Naive thymus-derived CD4-positive, alpha-beta T cell (primary cell): ENCODE results near the gene FOXO3. TPM values are rescaled to one million over a fixed set of nuclear protein-coding genes. Genes with fewer than 3 reads are reported as not detected.
A peak's percentile ranks its signal among the peaks of the same experiment; 100 is the strongest.
"Not testable (repeated sequence)": the region's sequence is repeated elsewhere in the genome, so short reads cannot be mapped to it uniquely, and the experiment has no call there.

Experiments used
- ATAC-seq: fragments of 150-1000 bp; cut with Tn5 transposase; 2 replicates; pipeline ENCODE4 v1.10.0; 2021; ENCODE audit warnings: mild to moderate bottlenecking, moderate library complexity
- CTCF ChIA-PET: fragments of 350-600 bp; sonication (Branson Sonifier 250); formaldehyde crosslinking; loops from one replicate; lab custom pipeline; 2021; ENCODE audit warnings: antibody characterized with exemption; lab: Charles Lee
- POLR2A ChIA-PET: fragments of 350-600 bp; sonication (Branson Sonifier 250); formaldehyde crosslinking; loops from one replicate; lab custom pipeline; 2021; ENCODE audit warnings: antibody characterized with exemption, inconsistent platforms; lab: Charles Lee
- DNase-seq, 9 donors: peaks; one replicate each; pipeline versions ENCODE4 v3.0.0 to v3.0.0-alpha.2; 2020 to 2022; ENCODE audit warnings: mixed read lengths in 1 of 9
- H3K27ac ChIP-seq: one replicate; pipeline ENCODE4 v1.7.0; 2013; ENCODE audit warnings: mild to moderate bottlenecking, low read depth, low read length, moderate library complexity
- H3K27me3 ChIP-seq, 2 donors: one replicate each; pipeline ENCODE4 v1.7.0; 2013; ENCODE audit warnings: low read length in 2 of 2, mild to moderate bottlenecking in 2 of 2, moderate library complexity in 2 of 2; ENCODE audit not compliant: control insufficient read depth in 2 of 2, insufficient read depth in 2 of 2
- H3K36me3 ChIP-seq, 3 experiments: 1 replicate in 2 of 3; 2 replicates in 1 of 3; pipeline ENCODE4 v1.7.0; 2013; ENCODE audit warnings: low read length in 3 of 3, mild to moderate bottlenecking in 3 of 3, moderate library complexity in 1 of 3; ENCODE audit not compliant: insufficient read depth in 3 of 3, control insufficient read depth in 2 of 3
- H3K4me1 ChIP-seq, 2 donors: one replicate each; pipeline ENCODE4 v1.7.0; 2013; ENCODE audit warnings: low read length in 2 of 2, mild to moderate bottlenecking in 2 of 2, moderate library complexity in 1 of 2; ENCODE audit not compliant: control insufficient read depth in 2 of 2, insufficient read depth in 2 of 2
- H3K4me3 ChIP-seq: 2 replicates; pipeline ENCODE4 v1.7.0; 2013; ENCODE audit warnings: mild to moderate bottlenecking, low read length
- H3K9me3 ChIP-seq, 3 experiments: 1 replicate in 2 of 3; 2 replicates in 1 of 3; pipeline ENCODE4 v1.7.0; 2013; ENCODE audit warnings: low read length in 3 of 3; ENCODE audit not compliant: control insufficient read depth in 2 of 3
- H3K27ac Mint-ChIP-seq, 9 donors: one replicate each; pipeline ENCODE4 v1.8.0; 2020 to 2022; ENCODE audit warnings: mixed read lengths in 9 of 9, mild to moderate bottlenecking in 8 of 9, moderate library complexity in 5 of 9, inconsistent platforms in 2 of 9
- H3K27me3 Mint-ChIP-seq, 5 donors: one replicate each; pipeline ENCODE4 v1.8.0; 2021 to 2022; ENCODE audit warnings: mixed read lengths in 5 of 5, mild to moderate bottlenecking in 1 of 5
- H3K36me3 Mint-ChIP-seq, 5 donors: one replicate each; pipeline ENCODE4 v1.8.0; 2020 to 2022; ENCODE audit warnings: mixed read lengths in 5 of 5, mild to moderate bottlenecking in 3 of 5, inconsistent platforms in 1 of 5
- H3K4me1 Mint-ChIP-seq, 7 donors: one replicate each; pipeline ENCODE4 v1.8.0; 2020 to 2022; ENCODE audit warnings: mixed read lengths in 7 of 7, mild to moderate bottlenecking in 3 of 7, inconsistent platforms in 1 of 7
- H3K4me3 Mint-ChIP-seq, 10 donors: one replicate each; pipeline ENCODE4 v1.8.0; 2020 to 2022; ENCODE audit warnings: mild to moderate bottlenecking in 10 of 10, mixed read lengths in 10 of 10, moderate library complexity in 6 of 10, inconsistent platforms in 2 of 10
- H3K9me3 Mint-ChIP-seq, 11 donors: one replicate each; pipeline ENCODE4 v1.8.0; 2020 to 2022; ENCODE audit warnings: mixed read lengths in 11 of 11, mild to moderate bottlenecking in 4 of 11, inconsistent platforms in 1 of 11, moderate library complexity in 1 of 11
- intact Hi-C, 2 donors: fragments of 100-400 bp; cut with micrococcal nuclease; formaldehyde crosslinking; loops; one replicate each; pipeline ENCODE4 v1.15.1; 2023
- polyA plus RNA-seq, 2 donors: library from polyadenylated mRNA; unstranded; fragments of 300-500 nt; fragmentation: Illumina TruSeq; gene quantifications; one replicate each; pipeline ENCODE4 v1.2.3, GENCODE V29; 2021
- total RNA-seq, 6 experiments: library from RNA in 5 of 6; stranded (reverse) in 5 of 6; gene quantifications; 1 replicate in 5 of 6; 2 replicates in 1 of 6; pipeline ENCODE4 v1.2.3 and lab custom pipeline; 2021 to 2026

Gene FOXO3
- total and polyA plus RNA-seq, 7 experiments from 2014 or later, result 11.6 to 39.5 (median 20.5) TPM

GRCh38 chr6:108675226-108676200 is 114.8 kb downstream of the FOXO3 start:
- no peak overlapping the region for H3K4me3 Mint-ChIP-seq
- H3K27ac Mint-ChIP-seq, result peak overlapping the region in 1 of 9 donors; percentile 52
- Histone ChIP-seq H3K27ac (no peak overlapping the region), H3K4me3 (no peak overlapping the region), H3K27me3 (no peaks in the 10 kb centered on the region), H3K36me3 (peaks cover 0 to 7% (median 0%) of the 10 kb centered on the region in 3 experiments), H3K9me3 (no peaks in the 10 kb centered on the region), H3K4me1 (no peaks in the 10 kb centered on the region)
- peaks cover 10 to 45% (median 28%) of the 10 kb centered on the region in 7 donors for H3K4me1 Mint-ChIP-seq
- ATAC-seq (no peak), DNase-seq (no peak)
- intact Hi-C loops, result no loop called here
- ChIA-PET POLR2A (no interaction called here), CTCF (no interaction called here)
- H3K27me3 Mint-ChIP-seq, result peaks cover 0 to 2% (median 0%) of the 10 kb centered on the region in 5 donors
- H3K36me3 Mint-ChIP-seq, result peaks cover 0 to 19% (median 3%) of the 10 kb centered on the region in 5 donors
- no peaks in the 10 kb centered on the region for H3K9me3 Mint-ChIP-seq

GRCh38 chr6:108676555-108676954 is 115.8 kb downstream of the FOXO3 start:
- Mint-ChIP-seq H3K9me3 (no peaks in the 10 kb centered on the region), H3K4me3 (no peak overlapping the region), H3K36me3 (peaks cover 0 to 22% (median 5%) of the 10 kb centered on the region in 5 donors), H3K27ac (peak overlapping the region in 3 of 9 donors; percentile 14 to 31 (median 16)), H3K27me3 (peaks cover 0 to 2% (median 0%) of the 10 kb centered on the region in 5 donors), H3K4me1 (peaks cover 10 to 38% (median 28%) of the 10 kb centered on the region in 7 donors)
- Histone ChIP-seq H3K27me3 (no peaks in the 10 kb centered on the region), H3K4me3 (no peak overlapping the region), H3K9me3 (no peaks in the 10 kb centered on the region), H3K4me1 (no peaks in the 10 kb centered on the region), H3K36me3 (peaks cover 0 to 7% (median 0%) of the 10 kb centered on the region in 3 experiments), H3K27ac (no peak overlapping the region)
- DNase-seq (no peak), ATAC-seq (no peak)
- ChIA-PET CTCF (interaction anchor here (0.7 kb wide), 1 partner anchor 104 kb away, joined by 3 read pairs; no protein-coding TSS in a partner anchor), POLR2A (no interaction called here)
- intact Hi-C loops, result no loop called here

GRCh38 chr6:108677357-108677756 is 116.6 kb downstream of the FOXO3 start:
- no peak for ATAC-seq
- H3K4me3 ChIP-seq, result no peak overlapping the region
- peaks cover 0 to 7% (median 0%) of the 10 kb centered on the region in 3 experiments for H3K36me3 ChIP-seq
- ChIA-PET POLR2A (no interaction called here), CTCF (no interaction called here)
- intact Hi-C loops, result no loop called here
- H3K27ac ChIP-seq, result no peak overlapping the region
- no peaks in the 10 kb centered on the region for H3K4me1 ChIP-seq
- DNase-seq, result no peak
- H3K27me3 Mint-ChIP-seq, result peaks cover 0 to 2% (median 0%) of the 10 kb centered on the region in 5 donors
- H3K9me3 ChIP-seq, result no peaks in the 10 kb centered on the region
- H3K36me3 Mint-ChIP-seq, result peaks cover 0 to 29% (median 9%) of the 10 kb centered on the region in 5 donors
- no peak overlapping the region for H3K4me3 Mint-ChIP-seq
- H3K27ac Mint-ChIP-seq, result no peak overlapping the region
- no peaks in the 10 kb centered on the region for H3K27me3 ChIP-seq
- H3K4me1 Mint-ChIP-seq, result peaks cover 10 to 33% (median 28%) of the 10 kb centered on the region in 7 donors
- H3K9me3 Mint-ChIP-seq, result no peaks in the 10 kb centered on the region

- Histone ChIP-seq H3K4me3 (no peak overlapping the region), H3K4me1 (no peaks in the 10 kb centered on the region), H3K27ac (no peak overlapping the region), H3K27me3 (no peaks in the 10 kb centered on the region), H3K9me3 (no peaks in the 10 kb centered on the region), H3K36me3 (peaks cover 0 to 7% (median 0%) of the 10 kb centered on the region in 3 experiments)
- ATAC-seq, result no peak
- H3K27ac Mint-ChIP-seq, result no peak overlapping the region
- CTCF ChIA-PET, result no interaction called here
- H3K9me3 Mint-ChIP-seq, result no peaks in the 10 kb centered on the region
- H3K36me3 Mint-ChIP-seq, result peaks cover 0 to 29% (median 9%) of the 10 kb centered on the region in 5 donors
- H3K4me1 Mint-ChIP-seq, result peaks cover 10 to 28% (median 23%) of the 10 kb centered on the region in 7 donors
- DNase-seq, result no peak
- H3K27me3 Mint-ChIP-seq, result no peaks in the 10 kb centered on the region
- POLR2A ChIA-PET, result no interaction called here
- intact Hi-C loops, result no loop called here
- no peak overlapping the region for H3K4me3 Mint-ChIP-seq
Observed at GRCh38 chr6:108677894-108678293, 117.2 kb downstream of the FOXO3 start.

- H3K4me1 ChIP-seq, H3K4me3 ChIP-seq, H3K9me3 ChIP-seq, DNase-seq, H3K9me3 Mint-ChIP-seq, H3K4me3 Mint-ChIP-seq, H3K36me3 ChIP-seq, H3K27ac ChIP-seq, CTCF ChIA-PET, ATAC-seq, H3K27me3 Mint-ChIP-seq, POLR2A ChIA-PET, H3K27ac Mint-ChIP-seq, H3K27me3 ChIP-seq, intact Hi-C loops: not testable (repeated sequence)
- peaks cover 0 to 38% (median 16%) of the 10 kb centered on the region in 5 donors for H3K36me3 Mint-ChIP-seq
- peaks cover 7 to 18% (median 11%) of the 10 kb centered on the region in 7 donors for H3K4me1 Mint-ChIP-seq
Observed at GRCh38 chr6:108680314-108680713, 119.6 kb downstream of the FOXO3 start.

GRCh38 chr6:108681721-108682120 is 121.0 kb downstream of the FOXO3 start:
- H3K4me3 Mint-ChIP-seq, intact Hi-C loops, H3K4me3 ChIP-seq, DNase-seq, H3K4me1 ChIP-seq, POLR2A ChIA-PET, H3K9me3 ChIP-seq, ATAC-seq, H3K36me3 ChIP-seq, H3K27me3 Mint-ChIP-seq, CTCF ChIA-PET, H3K27ac ChIP-seq, H3K9me3 Mint-ChIP-seq, H3K27me3 ChIP-seq: not testable (repeated sequence)
- peaks cover 0 to 12% (median 5%) of the 10 kb centered on the region in 7 donors for H3K4me1 Mint-ChIP-seq
- H3K27ac Mint-ChIP-seq, result peak overlapping the region in 1 of 9 donors; percentile 66
- H3K36me3 Mint-ChIP-seq, result peaks cover 7 to 46% (median 28%) of the 10 kb centered on the region in 5 donors
